C4-2B (cell line): ENCODE data around the gene DHCR7.

ENCODE experiments used
- CTCF ChIP-seq: fragments of 450-650 bp; conservative IDR thresholded peaks from 2 replicates; pipeline ENCODE4 v1.5.1; 2017; ENCODE audit warnings: mild to moderate bottlenecking
- ZFX ChIP-seq: fragments of 450-650 bp; IDR thresholded peaks from 2 replicates; pipeline ENCODE4 v1.6.1; 2017

- TF ChIP-seq CTCF = no peak
- TF ChIP-seq ZFX = peak; percentile 78
Measured at GRCh38 chr11:71453037-71453917, 5.1 kb upstream of the DHCR7 start, which contains the start of gene NADSYN1.
